Measurements from ENCODE around the gene FNIP2.

The FNIP2 gene

GRCh38 chr4:158845311-158846041 lies 76.7 kb downstream of the FNIP2 start:
- no peak for DNase-seq

- DNase-seq = no peak
Observed at GRCh38 chr4:158847535-158847934, 78.7 kb downstream of the FNIP2 start.

GRCh38 chr4:158849681-158850080 lies 80.9 kb downstream of the FNIP2 start:
- DNase-seq = no peak

GRCh38 chr4:158850371-158850770 lies 81.5 kb downstream of the FNIP2 start:
- no peak for DNase-seq

- peak; percentile 74 for DNase-seq
Observed at GRCh38 chr4:158850800-158851644, 82.2 kb downstream of the FNIP2 start.

GRCh38 chr4:158854236-158854635 lies 85.4 kb downstream of the FNIP2 start:
- DNase-seq = no peak

- DNase-seq = peak; percentile 81
Observed at GRCh38 chr4:158856852-158857251, 88.0 kb downstream of the FNIP2 start.

- no peak for DNase-seq
Observed at GRCh38 chr4:158857951-158858350, 89.1 kb downstream of the FNIP2 start.

GRCh38 chr4:158858410-158859199 lies 89.8 kb downstream of the FNIP2 start:
- no peak for DNase-seq

GRCh38 chr4:158859661-158860060 lies 90.8 kb downstream of the FNIP2 start:
- no peak for DNase-seq

- DNase-seq = no peak
Observed at GRCh38 chr4:158860856-158861255, 92.0 kb downstream of the FNIP2 start.

GRCh38 chr4:158861281-158861680 lies 92.5 kb downstream of the FNIP2 start:
- no peak for DNase-seq

- DNase-seq = no peak
Observed at GRCh38 chr4:158861766-158862165, 92.9 kb downstream of the FNIP2 start.

GRCh38 chr4:158863296-158863695 lies 94.5 kb downstream of the FNIP2 start:
- DNase-seq = no peak

GRCh38 chr4:158865520-158866177 lies 96.8 kb downstream of the FNIP2 start:
- DNase-seq = no peak

- no peak for DNase-seq
Observed at GRCh38 chr4:158869001-158869400, 100.2 kb downstream of the FNIP2 start.

- no peak for DNase-seq
Observed at GRCh38 chr4:158869761-158870160, 100.9 kb downstream of the FNIP2 start.

- DNase-seq = no peak
Observed at GRCh38 chr4:158870282-158870625, 101.4 kb downstream of the FNIP2 start.

- DNase-seq = peak; percentile 65
Observed at GRCh38 chr4:158870626-158871334, 102.0 kb downstream of the FNIP2 start.

- DNase-seq = no peak
Observed at GRCh38 chr4:158871335-158871724, 102.5 kb downstream of the FNIP2 start.

GRCh38 chr4:158873795-158874401 lies 105.1 kb downstream of the FNIP2 start:
- peak; percentile 68 for DNase-seq

GRCh38 chr4:158875026-158875425 lies 106.2 kb downstream of the FNIP2 start:
- no peak for DNase-seq
